DMS 273 (cell line): Measurements from ENCODE around the gene PARP6.

Experiments used
- DNase-seq: peaks from one replicate; lab custom pipeline; 2025; ENCODE audit not compliant: unreplicated experiment; lab: John Stamatoyannopoulos, UW

Gene PARP6

GRCh38 chr15:72201391-72201921, 70.9 kb downstream of the PARP6 start:
- no peak for DNase-seq

- no peak for DNase-seq
Measured at GRCh38 chr15:72200395-72201237, 71.7 kb downstream of the PARP6 start.

- DNase-seq: peak; percentile 77
Measured at GRCh38 chr15:72199721-72200212, 72.6 kb downstream of the PARP6 start.

DNA sequence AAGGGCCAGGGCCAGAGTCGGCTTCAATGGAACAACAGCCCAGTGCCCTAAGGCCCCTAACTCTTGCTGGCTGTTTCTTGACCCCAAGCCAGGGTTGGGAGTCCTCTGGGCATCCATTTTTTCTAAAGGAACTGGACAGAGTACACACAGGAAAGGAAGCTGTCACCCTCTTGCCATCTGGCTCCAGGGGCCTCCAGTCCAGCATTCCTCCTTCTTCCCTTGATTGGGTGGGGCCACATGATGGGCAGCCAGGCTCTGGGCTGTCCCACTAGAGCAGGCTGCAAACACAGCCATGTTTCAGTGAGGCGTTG, 73.2 kb downstream of the PARP6 start:
- no peak for DNase-seq

- DNase-seq: peak; percentile 37
Measured at GRCh38 chr15:72198356-72199204, 73.8 kb downstream of the PARP6 start.

DNA sequence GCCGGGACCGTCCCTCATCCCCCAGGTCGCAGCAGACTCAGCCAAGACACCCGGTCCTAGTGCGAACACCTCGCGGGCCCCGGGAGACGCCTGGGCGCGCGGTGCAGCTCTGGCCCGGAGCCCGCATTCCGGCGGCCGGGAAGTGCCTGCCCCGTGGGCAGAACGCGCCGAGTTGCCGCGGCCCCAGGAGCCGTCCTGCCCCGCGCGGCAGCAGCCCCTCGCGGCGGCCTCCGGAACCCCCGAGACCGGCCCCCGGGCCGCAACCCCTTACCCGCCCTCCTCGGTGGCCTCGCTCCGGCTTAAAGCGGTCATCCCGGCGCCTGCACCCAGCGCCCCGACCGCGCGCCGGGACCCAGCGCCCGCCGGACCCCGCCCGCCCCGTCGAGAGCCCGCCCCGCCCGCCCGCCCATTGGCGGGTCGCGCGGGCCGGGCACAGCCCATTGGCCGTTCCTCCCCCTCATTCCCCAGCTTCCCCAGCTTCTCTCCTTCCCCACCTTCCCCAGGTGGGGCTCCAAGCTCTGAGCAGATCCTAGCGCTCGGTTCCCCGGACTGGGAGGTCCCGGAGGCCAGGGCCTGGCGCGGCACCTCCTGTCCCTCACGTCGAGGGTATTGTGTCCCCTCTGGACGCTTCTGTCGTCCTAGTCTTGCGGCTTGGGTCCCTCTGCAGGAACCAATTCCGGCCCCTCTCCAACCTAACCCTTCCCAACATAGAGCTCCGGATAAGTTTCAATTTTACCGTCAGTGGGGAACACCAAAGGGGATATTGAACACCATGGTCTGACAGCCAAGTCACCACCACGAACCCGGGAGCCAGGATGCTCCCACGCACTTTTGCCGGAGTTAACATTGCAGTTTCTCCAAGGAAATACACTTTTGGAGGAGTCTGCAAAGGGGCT, 74.6 kb downstream of the PARP6 start, which contains the start of gene GRAMD2A:
GRAMD2A (minus strand) TSS at position 328 of the 896 bp plus-strand sequence.
- peak; percentile 78 for DNase-seq

DNA sequence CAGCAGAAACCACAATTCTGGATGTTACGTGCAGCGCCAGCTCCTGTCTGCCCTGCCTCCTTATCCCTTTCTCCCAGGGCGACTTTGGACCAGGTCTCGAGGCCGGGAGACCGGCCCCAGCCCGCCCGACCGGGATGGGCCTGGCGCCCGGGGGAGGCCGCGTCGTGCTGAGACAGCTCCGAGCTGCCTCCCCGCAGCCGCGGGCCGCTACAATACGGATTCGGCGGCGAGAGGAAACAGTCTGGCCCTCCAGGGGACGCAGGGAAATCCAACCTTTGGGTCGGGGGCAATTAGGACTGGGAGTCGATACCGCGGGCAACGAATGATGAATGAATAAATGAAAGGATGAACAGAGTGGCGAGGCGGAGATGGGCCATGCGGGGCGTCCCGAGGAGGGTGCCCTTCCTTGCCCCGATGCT, 75.3 kb downstream of the PARP6 start:
- peak; percentile 57 for DNase-seq

DNA sequence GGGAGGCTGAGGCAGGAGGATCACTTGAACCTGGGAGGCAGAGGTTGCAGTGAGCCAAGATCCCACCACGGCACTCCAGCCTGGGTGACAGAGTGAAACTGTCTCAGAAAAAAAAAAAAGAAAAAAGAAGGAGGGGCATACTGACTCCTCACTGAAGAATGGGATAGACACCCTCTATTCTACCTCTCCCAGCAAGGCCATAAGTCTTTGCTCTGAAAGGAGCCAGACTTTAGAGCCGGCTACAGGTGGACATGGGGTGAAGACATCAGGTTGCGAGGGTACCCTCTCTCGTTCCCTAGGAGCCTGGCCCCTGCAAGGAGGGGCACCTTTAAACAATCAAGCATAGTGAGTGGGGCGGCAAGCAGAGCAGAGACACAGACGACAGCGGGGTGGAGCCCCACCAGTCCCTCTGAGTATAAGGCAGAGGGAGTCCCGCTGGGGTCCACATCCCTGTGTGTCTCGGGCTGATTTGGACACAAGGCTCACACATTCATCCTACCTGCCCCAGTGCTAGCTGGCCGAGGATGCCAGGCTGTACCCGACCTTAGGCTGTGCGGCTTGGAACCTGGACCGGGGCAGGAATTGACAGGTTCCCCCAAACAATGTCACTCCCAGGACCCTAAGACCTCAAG, 75.8 kb downstream of the PARP6 start:
- peak; percentile 37 for DNase-seq

GRCh38 chr15:72195101-72195511, 77.2 kb downstream of the PARP6 start:
- DNase-seq: no peak

- DNase-seq: no peak
Measured at GRCh38 chr15:72193836-72194396, 78.4 kb downstream of the PARP6 start.

DNA sequence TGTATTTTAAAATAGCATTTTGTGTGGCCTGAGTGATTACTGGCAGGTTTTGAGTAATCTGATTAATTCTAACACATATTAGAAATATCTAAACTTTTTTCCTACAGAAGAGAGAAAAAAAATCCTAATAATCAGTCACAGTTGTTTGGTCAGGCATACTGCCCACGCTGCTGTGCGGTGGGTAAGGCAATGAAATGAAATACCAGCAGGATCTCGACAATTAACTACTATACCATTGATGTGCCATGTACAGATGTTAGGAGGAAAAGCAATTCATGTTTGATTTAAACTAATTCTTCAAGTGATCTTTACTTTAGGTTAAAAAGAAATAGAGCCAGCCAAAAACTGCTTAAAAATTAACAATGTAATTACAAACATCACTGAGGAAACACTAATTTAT, 79.9 kb downstream of the PARP6 start:
- no peak for DNase-seq
